ENCODE measurements around the gene CHD5. TPM values are rescaled to one million over a fixed set of nuclear protein-coding genes. Genes with fewer than 3 reads are reported as not detected.

CHD5 gene
- total and polyA plus RNA-seq, 4 donors, result 0.10 to 0.55 (median 0.31) TPM

- Histone ChIP-seq H3K4me1 (ENCODE audit: control insufficient read depth in 5 of 5, insufficient read depth in 5 of 5, low read length in 5 of 5) (peaks cover 0 to 4% (median 0%) of the 10 kb centered on the region in 5 donors), H3K27me3 (ENCODE audit: control insufficient read depth in 3 of 3, insufficient read depth in 3 of 3, low read length in 2 of 3) (peaks cover 0 to 7% (median 7%) of the 10 kb centered on the region in 3 donors), H3K9ac (ENCODE audit: insufficient read depth in 1 of 2, low read length in 2 of 2) (no peak overlapping the region), H3K36me3 (ENCODE audit: control insufficient read depth in 4 of 4, insufficient read depth in 4 of 4, low read length in 4 of 4) (no peaks in the 10 kb centered on the region), H3K4me3 (no peak overlapping the region), H3K9me3 (ENCODE audit: control insufficient read depth in 4 of 4, insufficient read depth in 3 of 4, low read length in 3 of 4) (peaks cover 0 to 1% (median 0%) of the 10 kb centered on the region in 4 donors), H3K27ac (ENCODE audit: low read depth in 1 of 2, low read length in 1 of 2) (no peak overlapping the region)
- DNase-seq, result no peak
- 63 to 70% methylated on average over 10 of the region's 10 CpGs for WGBS, 2 donors
- ATAC-seq (ENCODE audit: insufficient read depth, low FRiP score), result no peak
- no peak for TF ChIP-seq CTCF (IDR thresholded peaks at IDR 0.05; ENCODE audit: control extremely low read depth, extremely low read depth)
Observed at GRCh38 chr1:6166221-6166620, 13.9 kb downstream of the CHD5 start.

GRCh38 chr1:6165441-6165985, 14.6 kb downstream of the CHD5 start:
- H3K27ac ChIP-seq (ENCODE audit: low read depth in 1 of 2, low read length in 1 of 2), result no peak overlapping the region
- DNase-seq (no peak), ATAC-seq (ENCODE audit: insufficient read depth, low FRiP score) (no peak)
- no peak for TF ChIP-seq CTCF (IDR thresholded peaks at IDR 0.05; ENCODE audit: control extremely low read depth, extremely low read depth)
- H3K27me3 ChIP-seq (ENCODE audit: control insufficient read depth in 3 of 3, insufficient read depth in 3 of 3, low read length in 2 of 3), result peaks cover 0 to 7% (median 5%) of the 10 kb centered on the region in 3 donors
- H3K36me3 ChIP-seq (ENCODE audit: control insufficient read depth in 4 of 4, insufficient read depth in 4 of 4, low read length in 4 of 4), result no peaks in the 10 kb centered on the region
- peaks cover 0 to 1% (median 0%) of the 10 kb centered on the region in 4 donors for H3K9me3 ChIP-seq (ENCODE audit: control insufficient read depth in 4 of 4, insufficient read depth in 3 of 4, low read length in 3 of 4)
- no peaks in the 10 kb centered on the region for H3K4me1 ChIP-seq (ENCODE audit: control insufficient read depth in 5 of 5, insufficient read depth in 5 of 5, low read length in 5 of 5)
- H3K4me3 ChIP-seq, result no peak overlapping the region
- WGBS, 2 donors, result 71 to 79% methylated on average over 10 to 12 of the region's 12 CpGs
- H3K9ac ChIP-seq (ENCODE audit: insufficient read depth in 1 of 2, low read length in 2 of 2), result no peak overlapping the region

- ATAC-seq (ENCODE audit: insufficient read depth, low FRiP score) (no peak), DNase-seq (no peak)
- H3K27me3 ChIP-seq (ENCODE audit: control insufficient read depth in 3 of 3, insufficient read depth in 3 of 3, low read length in 2 of 3), result peaks cover 0 to 7% (median 5%) of the 10 kb centered on the region in 3 donors
- H3K36me3 ChIP-seq (ENCODE audit: control insufficient read depth in 4 of 4, insufficient read depth in 4 of 4, low read length in 4 of 4), result no peaks in the 10 kb centered on the region
- TF ChIP-seq CTCF (IDR thresholded peaks at IDR 0.05; ENCODE audit: control extremely low read depth, extremely low read depth), result no peak
- peaks cover 0 to 1% (median 0%) of the 10 kb centered on the region in 4 donors for H3K9me3 ChIP-seq (ENCODE audit: control insufficient read depth in 4 of 4, insufficient read depth in 3 of 4, low read length in 3 of 4)
- H3K4me1 ChIP-seq (ENCODE audit: control insufficient read depth in 5 of 5, insufficient read depth in 5 of 5, low read length in 5 of 5), result no peaks in the 10 kb centered on the region
- H3K9ac ChIP-seq (ENCODE audit: insufficient read depth in 1 of 2, low read length in 2 of 2), result no peak overlapping the region
- 79 to 80% methylated on average over 7 of the region's 7 CpGs for WGBS, 2 donors
- no peak overlapping the region for H3K4me3 ChIP-seq
- H3K27ac ChIP-seq (ENCODE audit: low read depth in 1 of 2, low read length in 1 of 2), result no peak overlapping the region
Observed at GRCh38 chr1:6165027-6165426, 15.1 kb downstream of the CHD5 start.

Measured in lung (tissue), 12 donors.